Activated CD8-positive, alpha-beta memory T cell treated with anti-CD3 and anti-CD28 coated beads, Interleukin-2, amount 50 U/mL, for 1 hour (primary cell): Measurements from ENCODE around the gene CDK2.

Experiments
- DNase-seq: peaks from one replicate; pipeline ENCODE4 v3.0.0-alpha.2; 2020; ENCODE audit errors: extremely low read depth

CDK2 gene

DNA sequence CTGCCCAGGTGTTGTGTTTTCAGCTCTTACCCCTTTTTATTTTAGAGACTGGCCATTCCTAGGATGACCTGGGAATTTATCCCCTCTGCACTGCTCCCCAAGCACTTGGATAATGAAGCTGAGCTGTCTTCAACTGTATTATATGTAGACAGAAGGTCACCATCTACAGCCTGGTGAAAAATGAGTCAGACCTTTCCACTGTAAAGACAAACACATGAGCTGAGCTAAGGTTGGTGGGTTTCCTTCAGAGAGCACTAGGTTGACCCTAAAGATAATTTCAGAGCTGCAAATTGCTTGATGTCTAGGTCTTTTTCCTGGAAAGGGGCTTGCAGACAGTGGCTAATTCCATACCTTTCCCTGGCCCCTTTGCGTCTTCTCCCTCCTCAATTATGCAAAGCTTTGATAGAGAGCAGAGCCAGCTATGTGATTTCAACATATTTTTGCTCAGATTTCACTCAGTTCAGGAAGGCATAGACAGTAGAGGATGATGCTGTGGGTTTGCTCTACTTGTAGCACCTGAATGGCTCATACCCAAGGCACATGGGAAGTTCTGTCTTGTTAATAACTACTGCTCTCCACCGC, 45.0 kb downstream of the CDK2 start:
- DNase-seq, result no peak

DNA sequence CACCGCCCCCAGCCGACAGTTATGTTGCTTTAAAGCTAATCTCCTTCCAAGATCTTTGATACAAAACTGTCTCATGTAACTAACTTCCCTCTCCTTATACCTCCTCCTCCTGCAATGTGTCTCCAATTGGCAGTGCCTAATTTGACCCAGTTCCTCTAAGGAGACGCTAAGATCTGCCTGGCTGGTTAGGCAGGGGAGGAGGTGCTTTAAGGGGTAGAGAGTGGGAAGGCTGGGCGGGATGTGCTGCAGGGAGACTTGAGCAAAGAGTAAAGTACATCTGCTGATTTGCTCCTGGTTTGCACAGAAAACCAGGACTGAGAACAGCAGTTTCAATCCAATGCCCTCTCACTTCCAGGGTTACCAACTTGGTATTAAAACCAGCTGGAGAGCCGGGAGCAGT, 46.9 kb downstream of the CDK2 start:
- DNase-seq, result no peak

DNA sequence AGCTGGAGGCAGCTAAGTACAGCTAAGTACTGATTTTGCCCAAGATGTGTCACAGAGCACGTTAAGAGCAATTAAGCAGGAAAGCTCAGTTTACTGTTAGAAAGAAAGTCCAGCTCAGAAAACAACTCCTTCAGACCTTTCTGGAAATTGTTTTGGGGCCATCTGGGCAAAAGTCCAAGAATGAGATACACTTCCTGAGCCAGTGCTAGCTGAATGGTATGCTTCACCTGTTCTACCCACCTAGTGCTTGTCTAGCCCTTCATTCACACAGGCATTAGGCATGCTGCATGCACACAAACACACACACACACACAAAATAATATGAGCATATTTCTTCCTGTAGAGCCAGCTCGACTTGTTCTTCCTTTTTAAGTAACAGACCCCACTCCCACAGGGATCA, 47.6 kb downstream of the CDK2 start:
- no peak for DNase-seq

DNA sequence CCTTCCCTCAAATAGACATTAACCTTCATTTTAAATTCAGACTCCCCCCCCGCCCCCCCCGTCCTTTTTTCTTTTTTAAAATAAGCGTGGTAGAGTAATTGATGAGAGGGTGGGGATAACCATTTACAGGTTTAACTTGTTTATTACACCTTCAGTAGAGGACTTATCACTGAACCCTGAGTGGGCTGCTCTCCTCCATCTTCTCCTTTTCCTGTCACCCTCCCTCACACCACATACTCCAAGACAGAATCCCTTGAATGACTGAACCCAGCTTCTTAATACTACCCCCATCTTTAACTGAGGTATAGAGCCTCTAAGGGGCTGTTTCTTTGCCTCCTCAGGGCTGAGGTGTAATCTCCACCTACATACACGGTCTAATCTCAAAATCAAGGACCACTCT, 50.6 kb downstream of the CDK2 start:
- no peak for DNase-seq

DNA sequence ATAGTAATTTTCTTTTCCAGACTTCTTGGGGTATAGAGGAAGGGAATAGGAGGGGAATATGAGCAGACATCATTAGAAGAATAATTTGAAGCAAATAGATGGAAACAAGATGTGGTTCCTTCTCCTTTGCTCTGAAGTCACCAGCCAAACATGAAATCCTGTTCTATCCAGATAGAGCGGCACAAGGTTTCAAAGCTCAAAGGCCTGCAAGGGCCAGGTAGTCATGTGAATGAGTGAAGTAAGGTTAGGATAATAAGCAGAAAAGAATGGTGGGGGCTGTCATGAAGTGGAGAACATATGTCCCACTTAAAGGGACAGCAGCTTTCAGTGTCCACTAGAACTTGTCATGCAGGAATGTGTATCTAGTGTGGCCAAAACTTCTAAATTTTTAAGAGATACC, 51.7 kb downstream of the CDK2 start:
- DNase-seq, result no peak

DNA sequence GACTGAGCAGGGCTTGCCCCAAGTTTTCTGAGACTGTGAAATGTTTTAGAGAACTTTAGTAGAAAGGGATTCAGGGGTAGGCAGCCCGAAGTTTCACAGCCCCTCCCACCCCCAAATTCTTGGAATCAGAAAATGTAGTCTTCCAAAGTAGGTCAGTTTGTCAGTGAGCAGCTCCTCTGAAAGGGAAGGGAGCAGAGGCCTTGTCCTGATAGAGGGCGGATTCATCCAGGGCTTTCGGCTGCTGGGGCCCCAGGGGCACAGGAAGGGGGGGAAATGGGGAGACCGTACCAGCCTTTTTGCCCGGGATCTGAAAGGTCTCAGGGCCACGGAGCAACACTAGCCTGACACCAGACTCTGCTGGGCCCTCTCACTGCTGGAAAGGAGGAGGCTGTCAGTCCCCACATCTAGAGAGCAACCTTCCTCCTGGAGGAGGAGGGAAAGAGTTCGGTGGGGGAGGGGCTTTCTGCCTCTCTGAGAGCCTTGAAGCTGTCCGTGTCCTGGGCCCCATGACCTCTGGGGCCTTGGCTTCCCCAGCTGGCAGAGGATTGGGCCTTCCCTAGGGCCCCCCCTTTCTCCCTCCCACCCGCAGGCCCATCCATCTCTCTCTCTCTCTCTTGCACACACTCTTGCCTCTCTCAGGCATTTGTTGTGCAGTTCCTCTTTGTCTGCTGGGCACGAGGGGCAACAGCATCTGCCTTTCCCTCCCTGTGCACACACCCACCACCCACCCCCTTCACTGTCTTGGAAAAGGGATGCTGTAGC, 54.0 kb downstream of the CDK2 start, which contains the start of gene IKZF4:
Gene IKZF4, plus strand, starts transcription at position 621 of the 762 bp plus-strand sequence. CDS start 451 bp downstream, outside the sequence.
- no peak for DNase-seq

DNA sequence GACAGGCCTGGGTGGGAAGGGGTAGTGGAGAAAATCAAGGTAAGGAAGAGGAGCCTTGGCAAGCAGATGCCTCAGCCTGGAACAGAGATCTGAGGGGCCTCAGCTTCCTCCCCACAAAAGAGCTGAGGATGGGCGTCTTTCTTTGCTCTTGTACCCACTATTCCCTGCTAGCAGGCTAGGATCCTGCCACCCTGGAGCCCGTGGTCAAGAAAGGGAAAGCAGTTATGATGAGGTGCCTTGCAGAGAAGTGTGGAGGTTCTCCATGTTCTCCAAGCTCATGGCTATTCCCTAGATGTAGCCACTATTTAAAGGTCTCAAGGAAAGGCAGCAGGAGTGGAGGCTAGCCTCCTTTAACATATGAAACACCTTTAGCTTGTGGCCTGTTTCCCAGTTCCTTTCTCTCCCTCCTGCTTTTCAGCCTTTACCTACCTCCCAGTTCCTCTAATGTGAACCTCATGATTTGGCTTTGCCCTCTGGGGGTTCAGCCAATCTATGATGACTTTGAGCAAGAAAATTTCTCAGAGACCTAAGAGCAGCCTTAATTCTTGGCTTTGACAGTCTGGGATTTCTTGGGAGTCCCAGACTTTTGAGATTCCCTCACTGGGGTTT, 55.4 kb downstream of the CDK2 start:
- no peak for DNase-seq
